Lower lobe of right lung (tissue), 2 donors: ENCODE results near the gene SERGEF. TPM values are rescaled to one million over a fixed set of nuclear protein-coding genes. Genes with fewer than 3 reads are reported as not detected.

Experiments
- ATAC-seq, 2 donors: fragments of 200-7000 bp; cut with Tn5 transposase; one replicate each; pipeline ENCODE4 v1.9.1; 2020 to 2022; ENCODE audit warnings: mild to moderate bottlenecking in 2 of 2, moderate library complexity in 2 of 2
- DNase-seq: peaks from one replicate; pipeline ENCODE4 v3.0.0-alpha.2; 2020
- H3K27ac ChIP-seq: fragments of 200-600 bp; one replicate; pipeline ENCODE4 v1.8.0; 2022
- H3K27me3 ChIP-seq: fragments of 200-600 bp; one replicate; pipeline ENCODE4 v1.8.0; 2022; ENCODE audit warnings: low read depth
- H3K36me3 ChIP-seq: fragments of 200-600 bp; one replicate; pipeline ENCODE4 v1.8.0; 2022; ENCODE audit warnings: mild to moderate bottlenecking
- H3K4me1 ChIP-seq: fragments of 200-600 bp; one replicate; pipeline ENCODE4 v1.8.0; 2022
- H3K4me3 ChIP-seq: fragments of 200-600 bp; one replicate; pipeline ENCODE4 v1.8.0; 2022; ENCODE audit warnings: mild to moderate bottlenecking
- H3K9me3 ChIP-seq: fragments of 200-600 bp; one replicate; pipeline ENCODE4 v1.8.0; 2022
- intact Hi-C: fragments of 100-400 bp; cut with DNase I; formaldehyde crosslinking; loops from one replicate; pipeline ENCODE4 v1.11.0; 2022
- total RNA-seq: library from RNA; stranded (reverse); fragmentation: NEBNext Ultra II Directional; extraction: Animal tissue kit (Norgen Biotek cat#: 25700); gene quantifications from one replicate; pipeline ENCODE4 v1.2.1, GENCODE V29; 2021
- TF ChIP-seq, protein P1 (sequence below): fragments of 200-600 bp; IDR thresholded peaks from one replicate; pipeline ENCODE4 v1.8.0; 2022; ENCODE audit warnings: antibody characterized with exemption, mild to moderate bottlenecking
- donor health status: DM: no; HTN: yes; CAD: no; lungs with severe emphysema.

Gene SERGEF
- total RNA-seq, 1 donor from 2014 or later = 28.4 TPM

GRCh38 chr11:17967661-17968060, 45.2 kb downstream of the SERGEF start:
- H3K27me3 ChIP-seq = no peaks in the 10 kb centered on the region
- no peaks in the 10 kb centered on the region for H3K9me3 ChIP-seq
- H3K4me1 ChIP-seq = no peaks in the 10 kb centered on the region
- H3K36me3 ChIP-seq = peaks cover 10% of the 10 kb centered on the region
- DNase-seq = no peak
- ATAC-seq = no peak
- intact Hi-C loops = no loop called here
- H3K4me3 ChIP-seq = no peak overlapping the region
- TF ChIP-seq, protein P1, sequence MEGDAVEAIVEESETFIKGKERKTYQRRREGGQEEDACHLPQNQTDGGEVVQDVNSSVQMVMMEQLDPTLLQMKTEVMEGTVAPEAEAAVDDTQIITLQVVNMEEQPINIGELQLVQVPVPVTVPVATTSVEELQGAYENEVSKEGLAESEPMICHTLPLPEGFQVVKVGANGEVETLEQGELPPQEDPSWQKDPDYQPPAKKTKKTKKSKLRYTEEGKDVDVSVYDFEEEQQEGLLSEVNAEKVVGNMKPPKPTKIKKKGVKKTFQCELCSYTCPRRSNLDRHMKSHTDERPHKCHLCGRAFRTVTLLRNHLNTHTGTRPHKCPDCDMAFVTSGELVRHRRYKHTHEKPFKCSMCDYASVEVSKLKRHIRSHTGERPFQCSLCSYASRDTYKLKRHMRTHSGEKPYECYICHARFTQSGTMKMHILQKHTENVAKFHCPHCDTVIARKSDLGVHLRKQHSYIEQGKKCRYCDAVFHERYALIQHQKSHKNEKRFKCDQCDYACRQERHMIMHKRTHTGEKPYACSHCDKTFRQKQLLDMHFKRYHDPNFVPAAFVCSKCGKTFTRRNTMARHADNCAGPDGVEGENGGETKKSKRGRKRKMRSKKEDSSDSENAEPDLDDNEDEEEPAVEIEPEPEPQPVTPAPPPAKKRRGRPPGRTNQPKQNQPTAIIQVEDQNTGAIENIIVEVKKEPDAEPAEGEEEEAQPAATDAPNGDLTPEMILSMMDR = no peak
- H3K27ac ChIP-seq = no peak overlapping the region

DNA sequence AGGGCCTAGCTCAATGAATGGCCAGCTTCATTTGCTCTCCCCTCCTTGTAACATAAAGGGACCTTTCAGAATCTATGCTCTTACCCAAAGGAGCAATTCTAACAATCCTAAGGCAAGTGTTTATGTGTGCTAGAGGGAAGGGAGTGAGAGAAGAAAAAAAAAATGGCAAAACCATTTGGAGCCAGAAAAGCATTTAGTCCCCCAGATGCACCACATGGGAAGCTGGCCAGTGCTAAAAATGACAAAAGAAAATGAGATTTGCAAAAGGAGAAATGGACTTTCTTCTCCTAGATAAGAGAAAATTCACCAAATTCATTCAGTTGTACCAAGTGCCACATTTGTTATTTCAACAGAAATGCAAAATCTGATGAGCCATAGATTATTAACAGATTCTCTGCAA, 52.8 kb downstream of the SERGEF start:
- Histone ChIP-seq H3K36me3 (peaks cover 54% of the 10 kb centered on the region), H3K9me3 (no peaks in the 10 kb centered on the region), H3K27me3 (no peaks in the 10 kb centered on the region), H3K4me1 (no peaks in the 10 kb centered on the region), H3K27ac (no peak overlapping the region), H3K4me3 (no peak overlapping the region)
- intact Hi-C loops = no loop called here
- DNase-seq (no peak), ATAC-seq (no peak)
- TF ChIP-seq, protein P1 = no peak

- no peak overlapping the region for H3K27ac ChIP-seq
- TF ChIP-seq, protein P1 = no peak
- peaks cover 61% of the 10 kb centered on the region for H3K36me3 ChIP-seq
- no peaks in the 10 kb centered on the region for H3K4me1 ChIP-seq
- H3K9me3 ChIP-seq = no peaks in the 10 kb centered on the region
- H3K27me3 ChIP-seq = no peaks in the 10 kb centered on the region
- H3K4me3 ChIP-seq = no peak overlapping the region
- DNase-seq (no peak), ATAC-seq (no peak)
- intact Hi-C loops = no loop called here
These were observed 54.4 kb downstream of the SERGEF start for GRCh38 chr11:17958446-17958845.

GRCh38 chr11:17954395-17955252, 58.2 kb downstream of the SERGEF start:
- Histone ChIP-seq H3K4me1 (no peaks in the 10 kb centered on the region), H3K27me3 (no peaks in the 10 kb centered on the region), H3K4me3 (no peak overlapping the region), H3K27ac (no peak overlapping the region), H3K36me3 (peaks cover 42% of the 10 kb centered on the region), H3K9me3 (no peaks in the 10 kb centered on the region)
- intact Hi-C loops = no loop called here
- DNase-seq (no peak), ATAC-seq (no peak)
- TF ChIP-seq, protein P1 = no peak

- Histone ChIP-seq H3K27ac (no peak overlapping the region), H3K27me3 (no peaks in the 10 kb centered on the region), H3K9me3 (no peaks in the 10 kb centered on the region), H3K4me3 (no peak overlapping the region), H3K4me1 (no peaks in the 10 kb centered on the region), H3K36me3 (peaks cover 27% of the 10 kb centered on the region)
- ATAC-seq = no peak
- intact Hi-C loops = no loop called here
- no peak for DNase-seq
- TF ChIP-seq, protein P1 = no peak
These were observed 60.4 kb downstream of the SERGEF start for GRCh38 chr11:17952487-17952886.
